GM10266 (cell line): ENCODE data around the gene MIS18A.

ENCODE experiments used
- DNase-seq: peaks from one replicate; pipeline ENCODE4 v3.0.0; 2012; ENCODE audit errors: extremely low spot score
- TF ChIP-seq, protein P1 (sequence below): IDR thresholded peaks from 2 replicates; pipeline ENCODE4 v1.5.1; 2012; ENCODE audit warnings: mild to moderate bottlenecking, low read depth; ENCODE audit not compliant: control insufficient read depth, insufficient read depth; ENCODE audit errors: missing control alignments

The MIS18A gene

DNA sequence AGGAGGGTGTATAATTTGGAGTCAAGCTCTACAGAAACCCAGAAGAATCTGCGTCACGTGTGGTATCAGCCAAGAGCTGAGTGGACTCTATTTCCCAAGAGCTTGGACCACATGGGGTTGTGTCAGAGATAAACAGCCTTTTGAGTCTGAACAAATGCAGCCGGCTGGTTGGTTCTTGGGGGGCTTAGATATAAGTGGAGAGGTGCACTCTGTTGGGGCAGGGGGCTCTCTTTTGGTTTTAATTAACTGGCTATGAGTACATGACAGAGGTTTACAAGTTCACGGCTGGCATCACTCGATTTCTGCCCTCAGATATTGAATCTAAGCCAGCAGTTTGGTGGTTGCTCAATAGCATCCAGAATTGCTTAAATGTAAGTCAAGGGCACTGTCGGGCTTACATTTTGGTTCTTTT, 19.3 kb upstream of the MIS18A start:
- TF ChIP-seq, protein P1, sequence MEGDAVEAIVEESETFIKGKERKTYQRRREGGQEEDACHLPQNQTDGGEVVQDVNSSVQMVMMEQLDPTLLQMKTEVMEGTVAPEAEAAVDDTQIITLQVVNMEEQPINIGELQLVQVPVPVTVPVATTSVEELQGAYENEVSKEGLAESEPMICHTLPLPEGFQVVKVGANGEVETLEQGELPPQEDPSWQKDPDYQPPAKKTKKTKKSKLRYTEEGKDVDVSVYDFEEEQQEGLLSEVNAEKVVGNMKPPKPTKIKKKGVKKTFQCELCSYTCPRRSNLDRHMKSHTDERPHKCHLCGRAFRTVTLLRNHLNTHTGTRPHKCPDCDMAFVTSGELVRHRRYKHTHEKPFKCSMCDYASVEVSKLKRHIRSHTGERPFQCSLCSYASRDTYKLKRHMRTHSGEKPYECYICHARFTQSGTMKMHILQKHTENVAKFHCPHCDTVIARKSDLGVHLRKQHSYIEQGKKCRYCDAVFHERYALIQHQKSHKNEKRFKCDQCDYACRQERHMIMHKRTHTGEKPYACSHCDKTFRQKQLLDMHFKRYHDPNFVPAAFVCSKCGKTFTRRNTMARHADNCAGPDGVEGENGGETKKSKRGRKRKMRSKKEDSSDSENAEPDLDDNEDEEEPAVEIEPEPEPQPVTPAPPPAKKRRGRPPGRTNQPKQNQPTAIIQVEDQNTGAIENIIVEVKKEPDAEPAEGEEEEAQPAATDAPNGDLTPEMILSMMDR = no peak
- no peak for DNase-seq

DNA sequence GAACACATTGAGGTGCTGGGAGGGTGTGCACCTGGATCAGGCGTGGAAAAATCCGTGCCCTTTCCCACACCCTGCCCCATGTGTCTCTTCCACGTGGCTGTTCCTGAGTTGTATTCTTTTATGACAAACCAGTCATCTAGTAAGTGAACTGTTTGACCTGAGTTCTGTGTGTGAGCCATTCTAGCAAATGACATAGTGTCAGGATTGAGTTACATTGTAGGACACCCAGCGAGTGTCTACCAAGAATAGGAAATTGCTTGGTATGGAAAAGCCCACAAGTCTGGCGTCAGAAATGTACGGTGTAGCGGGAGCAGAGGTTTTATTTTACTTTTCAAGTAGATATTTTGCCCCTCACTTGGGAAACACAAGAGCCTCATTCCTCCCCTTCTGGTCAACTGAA, 18.6 kb upstream of the MIS18A start:
- DNase-seq = no peak
- TF ChIP-seq, protein P1 = no peak

DNA sequence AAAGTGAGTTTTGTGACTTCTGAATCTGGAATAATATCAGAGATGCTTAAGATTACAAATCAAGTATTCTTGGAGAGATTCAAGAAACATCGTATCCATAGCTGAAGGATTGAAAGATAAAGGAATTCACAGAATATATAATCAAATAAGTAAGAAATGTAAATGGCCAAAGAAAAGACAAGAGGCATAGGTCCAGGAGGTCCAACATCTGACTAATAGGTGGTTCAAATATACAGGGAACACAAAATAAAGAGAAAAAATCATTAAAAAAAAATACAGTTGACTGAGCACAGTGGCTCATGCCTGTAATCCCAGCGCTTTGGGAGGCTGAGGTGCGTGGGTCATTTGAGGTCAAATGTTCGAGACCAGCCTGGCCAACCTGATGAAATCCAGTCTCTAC, 6.6 kb upstream of the MIS18A start:
- DNase-seq = no peak
- TF ChIP-seq, protein P1 = no peak

DNA sequence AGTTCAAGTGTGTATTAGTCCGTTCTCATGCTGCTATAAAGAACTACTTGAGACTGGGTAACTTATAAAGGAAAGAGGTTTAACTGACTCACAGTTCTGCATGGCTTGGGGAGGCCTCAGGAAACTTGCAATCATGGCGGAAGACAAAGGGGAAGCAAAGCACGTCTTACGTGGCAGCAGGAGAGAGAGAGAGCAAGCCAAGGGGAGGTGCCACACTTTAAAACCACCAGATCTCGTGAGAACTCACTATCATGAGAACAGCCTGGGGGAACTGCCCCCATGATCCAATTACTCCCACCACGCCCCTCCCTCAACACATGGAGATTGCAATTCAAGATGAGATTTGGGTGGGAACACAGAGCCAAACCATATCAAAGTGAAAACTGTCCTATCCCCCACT, 4.1 kb upstream of the MIS18A start:
- DNase-seq = no peak
- TF ChIP-seq, protein P1 = no peak

DNA sequence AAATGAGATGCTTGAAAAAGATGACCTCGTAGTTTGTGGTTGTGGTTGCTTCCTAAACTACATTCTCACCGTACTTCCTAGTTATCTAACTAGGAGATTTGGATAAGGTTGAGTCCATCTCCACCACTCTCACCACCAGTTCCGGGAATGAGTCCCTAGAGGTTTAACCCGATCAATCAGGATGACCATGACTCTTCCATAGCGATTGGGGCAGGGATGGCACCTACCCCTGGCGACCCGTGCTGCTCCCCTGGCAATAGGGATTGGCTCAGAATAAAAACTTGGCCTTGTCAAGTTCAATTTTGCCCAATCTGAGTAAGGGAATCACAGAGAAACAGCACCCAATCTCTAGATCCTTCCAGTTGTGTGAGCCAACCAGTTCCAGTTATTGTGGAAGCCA, 2.7 kb upstream of the MIS18A start:
- no peak for DNase-seq
- TF ChIP-seq, protein P1 = no peak

DNA sequence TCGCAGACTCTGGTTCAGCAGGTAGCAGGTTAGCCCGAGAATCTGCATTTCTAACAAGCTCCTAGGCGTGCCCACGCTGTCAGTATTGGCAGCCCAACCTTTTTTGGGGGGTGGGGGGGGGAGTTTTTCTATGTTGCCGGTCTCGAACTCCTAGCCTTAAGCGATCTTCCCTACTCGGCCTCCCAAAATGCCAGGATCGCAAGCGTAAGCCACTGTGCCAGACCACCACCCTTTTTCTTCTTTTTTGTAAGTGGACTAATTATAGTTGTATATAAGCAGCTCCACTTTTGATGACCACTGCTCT, 480 bp upstream of the MIS18A start:
- no peak for DNase-seq
- TF ChIP-seq, protein P1 = no peak

DNA sequence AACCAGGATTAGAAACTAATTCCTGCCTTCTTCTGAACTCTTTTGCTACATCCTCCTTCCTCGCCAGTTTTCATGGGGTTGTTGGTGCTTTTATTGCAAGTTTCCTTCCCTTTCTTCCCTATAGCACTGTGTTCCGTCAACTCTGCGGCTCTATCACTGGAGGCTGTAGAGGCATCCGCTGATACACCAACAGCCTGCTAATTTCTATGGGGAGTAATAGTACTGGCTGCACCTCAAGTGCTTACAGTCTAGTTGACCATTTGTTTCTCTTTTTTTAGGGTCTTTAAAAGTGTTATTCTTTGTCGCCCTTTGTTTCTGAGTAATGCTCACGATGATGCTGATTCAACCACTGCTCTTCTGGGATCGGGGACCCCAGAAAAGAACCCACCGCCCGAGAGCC, 746 bp downstream of the MIS18A start:
- TF ChIP-seq, protein P1 = no peak

More for the DNA sequence above, 746 bp downstream of the MIS18A start:
- DNase-seq = no peak
